Hepatocyte (in vitro differentiated cells): ENCODE results near the gene DISP2.

Experiments
- CTCF ChIP-seq: fragments of 200-600 bp; sonication (generic); IDR thresholded peaks from 2 replicates; pipeline ENCODE4 v1.5.1; 2016; ENCODE audit warnings: antibody characterized with exemption, mild to moderate bottlenecking; ENCODE audit not compliant: poor library complexity
- EZH2 ChIP-seq: fragments of 200-600 bp; sonication (generic); IDR thresholded peaks from 2 replicates; pipeline ENCODE4 v1.6.1; 2016; ENCODE audit warnings: antibody characterized with exemption, mild to moderate bottlenecking, borderline replicate concordance

- TF ChIP-seq CTCF (no peak), EZH2 (no peak)
Observed at GRCh38 chr15:40329804-40330203, 28.2 kb upstream of the DISP2 start.
